ENCODE measurements around the gene MACO1. TPM values are rescaled to one million over a fixed set of nuclear protein-coding genes. Genes with fewer than 3 reads are reported as not detected.

The MACO1 gene
- total RNA-seq, 1 experiment from 2014 or later: 9.8 TPM

DNA sequence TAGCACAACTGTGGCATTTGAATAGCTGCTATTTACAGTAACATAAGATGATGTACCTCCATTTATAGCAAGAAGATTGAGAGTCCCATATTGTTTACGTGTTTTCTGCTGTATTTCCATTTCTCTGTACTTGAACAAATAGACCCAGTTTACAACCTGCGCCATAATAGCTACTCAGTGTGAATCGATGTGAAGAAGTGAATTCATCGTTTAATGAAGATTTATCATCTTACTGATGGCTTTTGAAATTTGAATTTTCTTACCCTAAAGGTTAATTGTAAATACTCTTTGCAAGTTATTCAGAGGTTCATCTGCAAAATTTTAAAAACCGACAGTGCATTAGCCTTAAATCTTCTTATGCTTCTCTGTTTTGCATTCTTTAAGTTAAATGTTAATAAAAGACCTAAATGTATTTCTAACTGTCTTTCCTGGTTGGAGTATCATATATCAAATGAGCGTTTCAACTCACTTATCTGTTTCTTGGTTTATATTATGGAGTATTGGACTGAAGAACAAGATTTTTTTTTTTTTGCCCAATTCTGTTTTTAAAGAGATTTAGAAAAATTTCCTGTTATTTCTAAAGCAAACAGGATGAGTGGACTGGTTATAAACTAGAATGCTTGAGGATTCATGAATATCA, 2.2 kb downstream of the MACO1 start:
- H3K9ac ChIP-seq (ENCODE audit: low read length): no peak overlapping the region
- TF ChIP-seq FOSL1 (IDR thresholded peaks at IDR 0.05; ENCODE audit: low read depth): no peak
- TF ChIP-seq, protein P1, sequence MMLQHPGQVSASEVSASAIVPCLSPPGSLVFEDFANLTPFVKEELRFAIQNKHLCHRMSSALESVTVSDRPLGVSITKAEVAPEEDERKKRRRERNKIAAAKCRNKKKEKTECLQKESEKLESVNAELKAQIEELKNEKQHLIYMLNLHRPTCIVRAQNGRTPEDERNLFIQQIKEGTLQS (IDR thresholded peaks at IDR 0.05): no peak
- TF ChIP-seq EZH2 (IDR thresholded peaks at IDR 0.05): no peak
- TF ChIP-seq TCF7L2 (IDR thresholded peaks at IDR 0.05; ENCODE audit: borderline replicate concordance, extremely low read depth, insufficient read depth, insufficient read length): no peak
- TF ChIP-seq CEBPB (IDR thresholded peaks at IDR 0.05; ENCODE audit: low read depth): no peak
- no peak for TF ChIP-seq ZNF274 (IDR thresholded peaks at IDR 0.05; ENCODE audit: low read depth, low read length)
- TF ChIP-seq, protein P2, sequence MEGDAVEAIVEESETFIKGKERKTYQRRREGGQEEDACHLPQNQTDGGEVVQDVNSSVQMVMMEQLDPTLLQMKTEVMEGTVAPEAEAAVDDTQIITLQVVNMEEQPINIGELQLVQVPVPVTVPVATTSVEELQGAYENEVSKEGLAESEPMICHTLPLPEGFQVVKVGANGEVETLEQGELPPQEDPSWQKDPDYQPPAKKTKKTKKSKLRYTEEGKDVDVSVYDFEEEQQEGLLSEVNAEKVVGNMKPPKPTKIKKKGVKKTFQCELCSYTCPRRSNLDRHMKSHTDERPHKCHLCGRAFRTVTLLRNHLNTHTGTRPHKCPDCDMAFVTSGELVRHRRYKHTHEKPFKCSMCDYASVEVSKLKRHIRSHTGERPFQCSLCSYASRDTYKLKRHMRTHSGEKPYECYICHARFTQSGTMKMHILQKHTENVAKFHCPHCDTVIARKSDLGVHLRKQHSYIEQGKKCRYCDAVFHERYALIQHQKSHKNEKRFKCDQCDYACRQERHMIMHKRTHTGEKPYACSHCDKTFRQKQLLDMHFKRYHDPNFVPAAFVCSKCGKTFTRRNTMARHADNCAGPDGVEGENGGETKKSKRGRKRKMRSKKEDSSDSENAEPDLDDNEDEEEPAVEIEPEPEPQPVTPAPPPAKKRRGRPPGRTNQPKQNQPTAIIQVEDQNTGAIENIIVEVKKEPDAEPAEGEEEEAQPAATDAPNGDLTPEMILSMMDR (IDR thresholded peaks at IDR 0.05 in 2 of 3, conservative IDR thresholded peaks at IDR 0.05 in 1 of 3; ENCODE audit: borderline replicate concordance in 1 of 3, insufficient read depth in 1 of 3, low read depth in 2 of 3, low read length in 2 of 3): no peak
- TF ChIP-seq, protein P3, sequence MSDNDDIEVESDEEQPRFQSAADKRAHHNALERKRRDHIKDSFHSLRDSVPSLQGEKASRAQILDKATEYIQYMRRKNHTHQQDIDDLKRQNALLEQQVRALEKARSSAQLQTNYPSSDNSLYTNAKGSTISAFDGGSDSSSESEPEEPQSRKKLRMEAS (IDR thresholded peaks at IDR 0.05): no peak
- TF ChIP-seq EGR1 (IDR thresholded peaks at IDR 0.05; ENCODE audit: low read depth): no peak
- no TSS peak for BruUV-seq (replicated peaks)
- no peak overlapping the region for H3K4me3 ChIP-seq (replicated peaks in 1 of 2; ENCODE audit: low read depth in 1 of 2, low read length in 2 of 2)
- ChIA-PET RAD21 (ENCODE audit: low non-redundant PET in 1 of 2, low total read pairs in 2 of 2, uncharacterized antibody in 2 of 2, unreplicated experiment in 2 of 2) (no interaction called here), POLR2A (interaction anchor here (1.1 kb wide), 1 partner anchor 185 kb away, joined by 3 read pairs; the partner anchor contains the start of gene RSRP1), CTCF (interaction anchor here (1.3 kb wide), 1 partner anchor 71 kb away, joined by 4 read pairs; no protein-coding TSS in a partner anchor)
- H3K27me3 ChIP-seq (ENCODE audit: insufficient read depth, low read length): no peaks in the 10 kb centered on the region
- H3K4me2 ChIP-seq (ENCODE audit: low read length): no peak overlapping the region
- intact Hi-C loops (cut with micrococcal nuclease): no loop called here
- peaks cover 8 to 14% of the 10 kb centered on the region in 2 experiments; a peak in 3 of 4 replicates for H3K4me1 ChIP-seq (ENCODE audit: control insufficient read depth in 1 of 2, insufficient read depth in 2 of 2, low read length in 2 of 2)
- H3K9me2 ChIP-seq (ENCODE audit: insufficient read depth): no peaks in the 10 kb centered on the region
- ATAC-seq (no peak), DNase-seq (ENCODE audit: low read depth, low spot score) (no peak)
- H3K9me3 ChIP-seq (ENCODE audit: control insufficient read depth in 1 of 2, insufficient read depth in 1 of 2, low read depth in 1 of 2, low read length in 2 of 2): no peaks in the 10 kb centered on the region
- H4K20me1 ChIP-seq (ENCODE audit: insufficient read depth): no peaks in the 10 kb centered on the region
- H2AFZ ChIP-seq (ENCODE audit: low read depth, low read length, poor library complexity, severe bottlenecking): no peak overlapping the region
- no peaks in the 10 kb centered on the region for H3K36me3 ChIP-seq (ENCODE audit: control insufficient read depth in 1 of 2, insufficient read depth in 2 of 2, low read length in 2 of 2)
- no peaks in the 10 kb centered on the region for H3K79me2 ChIP-seq (ENCODE audit: insufficient read depth, low read length)
- no peak overlapping the region for H3K27ac ChIP-seq (ENCODE audit: low read depth, low read length)
